K562 (cell line): ENCODE measurements around the gene TNF. TPM values are rescaled to one million over a fixed set of nuclear protein-coding genes. Genes with fewer than 3 reads are reported as not detected.
A peak's percentile ranks its signal among the peaks of the same experiment; 100 is the strongest.

Experiments used
- BMI1 ChIP-seq: fragments of 150-350 bp; IDR thresholded peaks from 2 replicates; pipeline ENCODE4 v1.6.1; 2014; ENCODE audit warnings: low read length
- CBFA2T2 ChIP-seq: fragments of 450-650 bp; conservative IDR thresholded peaks from 2 replicates; pipeline ENCODE4 v1.6.1; 2017; ENCODE audit warnings: mild to moderate bottlenecking
- ETS2 ChIP-seq: IDR thresholded peaks from 2 replicates; pipeline ENCODE4 v1.6.1; 2016; ENCODE audit warnings: borderline replicate concordance, missing genetic modification characterization, mild to moderate bottlenecking, moderate library complexity, missing compliant biosample characterization; ENCODE audit not compliant: poor library complexity, severe bottlenecking
- HLTF ChIP-seq: fragments of 450-650 bp; IDR thresholded peaks from 2 replicates; pipeline ENCODE4 v1.6.1; 2016
- IRF2 ChIP-seq: sonication (generic); formaldehyde crosslinking; IDR thresholded peaks from 2 replicates; pipeline ENCODE4 v1.8.1; 2022; ENCODE audit warnings: mild to moderate bottlenecking, missing genetic modification reagents
- NFRKB ChIP-seq: fragments of 450-650 bp; IDR thresholded peaks from 2 replicates; pipeline ENCODE4 v1.6.1; 2016; ENCODE audit warnings: low read depth
- NR2C2 ChIP-seq, 2 experiments: fragments of 200-800 bp in 1 of 2; sonication (Bioruptor generic) in 1 of 2; sonication (generic) in 1 of 2; formaldehyde crosslinking in 1 of 2; IDR thresholded peaks; 2 replicates each; pipeline versions ENCODE4 v1.6.1 to v1.8.0; 2016 to 2022; ENCODE audit warnings: mild to moderate bottlenecking in 1 of 2, missing compliant biosample characterization in 1 of 2, missing genetic modification characterization in 1 of 2, missing genetic modification reagents in 1 of 2
- POLR2A ChIP-seq: fragments of 450-650 bp; conservative IDR thresholded peaks from 2 replicates; pipeline ENCODE4 v1.6.1; 2016
- POLR2AphosphoS5 ChIP-seq: IDR thresholded peaks from 2 replicates; pipeline ENCODE4 v1.6.1; 2011; ENCODE audit warnings: mild to moderate bottlenecking, low read depth, low read length, moderate library complexity; ENCODE audit not compliant: control insufficient read depth, insufficient read depth
- POLR2G ChIP-seq: fragments of 200-400 bp; formaldehyde crosslinking; IDR thresholded peaks from 2 replicates; pipeline ENCODE4 v1.6.1; 2017; ENCODE audit warnings: low read depth, mild to moderate bottlenecking, antibody characterized with exemption, low read length, moderate library complexity
- POLR3G ChIP-seq: IDR thresholded peaks from 2 replicates; pipeline ENCODE4 v1.6.1; 2011; ENCODE audit not compliant: insufficient read length, insufficient replicate concordance; ENCODE audit errors: extremely low read depth
- SIX5 ChIP-seq, 2 experiments: IDR thresholded peaks; 2 replicates each; pipeline ENCODE4 v1.6.1; 2011; ENCODE audit warnings: low read length in 2 of 2, borderline replicate concordance in 1 of 2, low read depth in 1 of 2, mild to moderate bottlenecking in 1 of 2, moderate library complexity in 1 of 2; ENCODE audit not compliant: insufficient read depth in 1 of 2
- TFAM ChIP-seq: fragments of 250-450 bp; sonication (Bioruptor Pico); conservative IDR thresholded peaks from 2 replicates; pipeline ENCODE4 v1.5.0; 2021; ENCODE audit warnings: mild to moderate bottlenecking, moderate library complexity
- XRCC5 ChIP-seq: fragments of 200-400 bp; formaldehyde crosslinking; IDR thresholded peaks from 2 replicates; pipeline ENCODE4 v1.6.1; 2017; ENCODE audit warnings: low read depth, mild to moderate bottlenecking, low read length
- ZFX ChIP-seq: sonication (generic); formaldehyde crosslinking; IDR thresholded peaks from 2 replicates; pipeline ENCODE4 v1.8.0; 2022; ENCODE audit warnings: mild to moderate bottlenecking, missing genetic modification reagents, moderate library complexity
- ZNF23 ChIP-seq: fragments of 250-450 bp; sonication (Bioruptor Pico); IDR thresholded peaks from 2 replicates; pipeline ENCODE4 v1.4.0; 2020; ENCODE audit warnings: mild to moderate bottlenecking
- polyA plus RNA-seq, 8 experiments: library from polyadenylated mRNA; depleted of rRNA in 4 of 8; stranded (reverse) in 5 of 8; unstranded in 3 of 8; fragments of >200 nt; fragmentation: Nextera tagmentation in 2 of 8; fragmentation: Illumina TruSeq in 1 of 8; extraction: Ambion mirVana in 2 of 8; extraction: Trizol in 1 of 8; gene quantifications; 2 replicates each; pipeline versions ENCODE4 v1.2.1 to v1.2.3, GENCODE V29; 2011 to 2014; ENCODE audit warnings: inconsistent platforms in 1 of 8, missing spikeins in 1 of 8
- total RNA-seq, 7 experiments: library from RNA; depleted of rRNA in 6 of 7; stranded (reverse); fragments of >200 nt in 6 of 7; fragmentation: Illumina TruSeq in 2 of 7; extraction: Trizol in 2 of 7; gene quantifications; 2 replicates each; pipeline versions ENCODE4 v1.2.1 to v1.2.3, GENCODE V29; 2011 to 2021; ENCODE audit warnings: low replicate concordance in 1 of 7
- TF ChIP-seq, protein P1 (sequence below): sonication (generic); formaldehyde crosslinking; IDR thresholded peaks from 2 replicates; pipeline ENCODE4 v1.8.0; 2022; ENCODE audit warnings: mild to moderate bottlenecking, missing genetic modification reagents
- TF ChIP-seq, protein P2 (sequence below): fragments of 150-350 bp; IDR thresholded peaks from 2 replicates; pipeline ENCODE4 v1.6.1; 2014; ENCODE audit warnings: low read depth, mild to moderate bottlenecking, low read length, borderline replicate concordance
- TF ChIP-seq, protein P3 (sequence below): fragments of 250-450 bp; sonication (Bioruptor Pico); IDR thresholded peaks from 2 replicates; pipeline ENCODE4 v1.4.0; 2020; ENCODE audit warnings: mild to moderate bottlenecking, moderate library complexity

TNF gene
- total and polyA plus RNA-seq, 9 of the 15 experiments (the other 6 are each of a cell fraction or from before 2014, with no cell fraction given): 0.08 to 0.40 TPM; not detected in 7

DNA sequence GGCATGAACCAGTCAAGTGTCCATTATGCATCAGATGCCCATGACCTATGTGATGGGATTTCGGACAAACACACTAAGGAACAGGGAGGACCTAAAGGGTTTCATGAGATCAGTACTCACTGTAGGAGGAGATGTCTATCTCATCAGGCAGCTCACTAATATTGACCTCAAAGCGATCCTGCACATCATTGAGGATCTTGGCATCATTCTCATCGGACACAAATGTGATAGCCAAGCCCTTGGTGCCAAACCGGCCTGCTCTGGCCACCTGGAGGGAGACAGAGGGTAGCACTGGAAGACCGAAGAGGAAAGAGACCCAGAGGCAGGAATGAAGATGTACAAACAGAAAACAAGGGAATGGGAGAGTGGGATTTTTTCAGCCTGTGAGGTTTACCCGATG lies 44.7 kb upstream of the TNF start (continued):
- TF ChIP-seq XRCC5 (no peak), NFRKB (no peak), ZNF23 (CRISPR knock-in tag) (no peak), SIX5 (IDR thresholded peaks at IDR 0.05; ENCODE audit: borderline replicate concordance in 1 of 2, insufficient read depth in 1 of 2, low read depth in 1 of 2, low read length in 2 of 2) (no peak), ZFX (CRISPR knock-in tag) (no peak), BMI1 (no peak), IRF2 (CRISPR knock-in tag) (no peak), POLR2A (peak; percentile 61), POLR2AphosphoS5 (0 out of 2 replicates have a peak, but pooled peaks have one; percentile 12), TFAM (no peak), POLR2G (peak; percentile 30; the same call in 1 of the 2 replicates), CBFA2T2 (no peak), POLR3G (no peak), ETS2 (no peak), NR2C2 (CRISPR knock-in tag; IDR thresholded peaks at IDR 0.05) (no peak), NR2C2 (tag; IDR thresholded peaks at IDR 0.05) (no peak), HLTF (no peak)
- TF ChIP-seq, protein P1, sequence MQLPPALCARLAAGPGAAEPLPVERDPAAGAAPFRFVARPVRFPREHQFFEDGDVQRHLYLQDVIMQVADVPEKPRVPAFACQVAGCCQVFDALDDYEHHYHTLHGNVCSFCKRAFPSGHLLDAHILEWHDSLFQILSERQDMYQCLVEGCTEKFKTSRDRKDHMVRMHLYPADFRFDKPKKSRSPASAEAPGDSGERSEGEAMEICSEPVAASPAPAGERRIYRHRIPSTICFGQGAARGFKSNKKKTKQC (CRISPR knock-in tag): no peak
- TF ChIP-seq, protein P2, sequence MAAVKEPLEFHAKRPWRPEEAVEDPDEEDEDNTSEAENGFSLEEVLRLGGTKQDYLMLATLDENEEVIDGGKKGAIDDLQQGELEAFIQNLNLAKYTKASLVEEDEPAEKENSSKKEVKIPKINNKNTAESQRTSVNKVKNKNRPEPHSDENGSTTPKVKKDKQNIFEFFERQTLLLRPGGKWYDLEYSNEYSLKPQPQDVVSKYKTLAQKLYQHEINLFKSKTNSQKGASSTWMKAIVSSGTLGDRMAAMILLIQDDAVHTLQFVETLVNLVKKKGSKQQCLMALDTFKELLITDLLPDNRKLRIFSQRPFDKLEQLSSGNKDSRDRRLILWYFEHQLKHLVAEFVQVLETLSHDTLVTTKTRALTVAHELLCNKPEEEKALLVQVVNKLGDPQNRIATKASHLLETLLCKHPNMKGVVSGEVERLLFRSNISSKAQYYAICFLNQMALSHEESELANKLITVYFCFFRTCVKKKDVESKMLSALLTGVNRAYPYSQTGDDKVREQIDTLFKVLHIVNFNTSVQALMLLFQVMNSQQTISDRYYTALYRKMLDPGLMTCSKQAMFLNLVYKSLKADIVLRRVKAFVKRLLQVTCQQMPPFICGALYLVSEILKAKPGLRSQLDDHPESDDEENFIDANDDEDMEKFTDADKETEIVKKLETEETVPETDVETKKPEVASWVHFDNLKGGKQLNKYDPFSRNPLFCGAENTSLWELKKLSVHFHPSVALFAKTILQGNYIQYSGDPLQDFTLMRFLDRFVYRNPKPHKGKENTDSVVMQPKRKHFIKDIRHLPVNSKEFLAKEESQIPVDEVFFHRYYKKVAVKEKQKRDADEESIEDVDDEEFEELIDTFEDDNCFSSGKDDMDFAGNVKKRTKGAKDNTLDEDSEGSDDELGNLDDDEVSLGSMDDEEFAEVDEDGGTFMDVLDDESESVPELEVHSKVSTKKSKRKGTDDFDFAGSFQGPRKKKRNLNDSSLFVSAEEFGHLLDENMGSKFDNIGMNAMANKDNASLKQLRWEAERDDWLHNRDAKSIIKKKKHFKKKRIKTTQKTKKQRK: no peak
- TF ChIP-seq, protein P3, sequence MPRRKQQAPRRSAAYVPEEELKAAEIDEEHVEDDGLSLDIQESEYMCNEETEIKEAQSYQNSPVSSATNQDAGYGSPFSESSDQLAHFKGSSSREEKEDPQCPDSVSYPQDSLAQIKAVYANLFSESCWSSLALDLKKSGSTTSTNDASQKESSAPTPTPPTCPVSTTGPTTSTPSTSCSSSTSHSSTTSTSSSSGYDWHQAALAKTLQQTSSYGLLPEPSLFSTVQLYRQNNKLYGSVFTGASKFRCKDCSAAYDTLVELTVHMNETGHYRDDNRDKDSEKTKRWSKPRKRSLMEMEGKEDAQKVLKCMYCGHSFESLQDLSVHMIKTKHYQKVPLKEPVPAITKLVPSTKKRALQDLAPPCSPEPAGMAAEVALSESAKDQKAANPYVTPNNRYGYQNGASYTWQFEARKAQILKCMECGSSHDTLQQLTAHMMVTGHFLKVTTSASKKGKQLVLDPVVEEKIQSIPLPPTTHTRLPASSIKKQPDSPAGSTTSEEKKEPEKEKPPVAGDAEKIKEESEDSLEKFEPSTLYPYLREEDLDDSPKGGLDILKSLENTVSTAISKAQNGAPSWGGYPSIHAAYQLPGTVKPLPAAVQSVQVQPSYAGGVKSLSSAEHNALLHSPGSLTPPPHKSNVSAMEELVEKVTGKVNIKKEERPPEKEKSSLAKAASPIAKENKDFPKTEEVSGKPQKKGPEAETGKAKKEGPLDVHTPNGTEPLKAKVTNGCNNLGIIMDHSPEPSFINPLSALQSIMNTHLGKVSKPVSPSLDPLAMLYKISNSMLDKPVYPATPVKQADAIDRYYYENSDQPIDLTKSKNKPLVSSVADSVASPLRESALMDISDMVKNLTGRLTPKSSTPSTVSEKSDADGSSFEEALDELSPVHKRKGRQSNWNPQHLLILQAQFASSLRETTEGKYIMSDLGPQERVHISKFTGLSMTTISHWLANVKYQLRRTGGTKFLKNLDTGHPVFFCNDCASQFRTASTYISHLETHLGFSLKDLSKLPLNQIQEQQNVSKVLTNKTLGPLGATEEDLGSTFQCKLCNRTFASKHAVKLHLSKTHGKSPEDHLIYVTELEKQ (CRISPR knock-in tag): no peak
